Limb (tissue), 2 donors: Measurements from ENCODE around the gene DRC7.

Source experiments
- DNase-seq, 2 donors: peaks; one replicate each; pipeline ENCODE4 v3.0.0-alpha.2; 2016; ENCODE audit errors: extremely low spot score in 2 of 2

Gene DRC7

GRCh38 chr16:57675741-57676551, 18.7 kb upstream of the DRC7 start:
- DNase-seq, result peak in 1 of 2 donors; percentile 43

GRCh38 chr16:57676553-57677085, 18.0 kb upstream of the DRC7 start:
- DNase-seq, result no peak

- DNase-seq, result no peak
Measured at GRCh38 chr16:57677622-57678369, 16.8 kb upstream of the DRC7 start.

- DNase-seq, result no peak
Measured at GRCh38 chr16:57679016-57679415, 15.6 kb upstream of the DRC7 start.

- DNase-seq, result no peak
Measured at GRCh38 chr16:57679767-57680482, 14.7 kb upstream of the DRC7 start.

GRCh38 chr16:57680842-57681375, 13.7 kb upstream of the DRC7 start:
- no peak for DNase-seq

GRCh38 chr16:57681950-57682728, 12.5 kb upstream of the DRC7 start:
- no peak for DNase-seq

GRCh38 chr16:57682809-57683635, 11.6 kb upstream of the DRC7 start:
- DNase-seq, result no peak

GRCh38 chr16:57683636-57684545, 10.7 kb upstream of the DRC7 start:
- no peak for DNase-seq

- no peak for DNase-seq
Measured at GRCh38 chr16:57684626-57685358, 9.8 kb upstream of the DRC7 start.

- DNase-seq, result no peak
Measured at GRCh38 chr16:57685633-57686032, 9.0 kb upstream of the DRC7 start.

GRCh38 chr16:57686577-57686976, 8.0 kb upstream of the DRC7 start:
- no peak for DNase-seq

GRCh38 chr16:57687363-57687929, 7.2 kb upstream of the DRC7 start:
- DNase-seq, result no peak

GRCh38 chr16:57688487-57688986, 6.1 kb upstream of the DRC7 start:
- DNase-seq, result no peak

GRCh38 chr16:57688987-57689761, 5.4 kb upstream of the DRC7 start:
- no peak for DNase-seq

GRCh38 chr16:57689762-57690558, 4.6 kb upstream of the DRC7 start:
- DNase-seq, result peak in 1 of 2 donors; percentile 68
